GM12873 (cell line): ENCODE measurements around the gene PBX1.

Experiments used
- TF ChIP-seq, protein P1 (sequence below): IDR thresholded peaks from 2 replicates; pipeline ENCODE4 v1.5.1; 2012; ENCODE audit warnings: low read depth, mild to moderate bottlenecking, moderate library complexity, low read length, control low read depth; ENCODE audit not compliant: insufficient read depth; ENCODE audit errors: missing control alignments

PBX1 gene

DNA sequence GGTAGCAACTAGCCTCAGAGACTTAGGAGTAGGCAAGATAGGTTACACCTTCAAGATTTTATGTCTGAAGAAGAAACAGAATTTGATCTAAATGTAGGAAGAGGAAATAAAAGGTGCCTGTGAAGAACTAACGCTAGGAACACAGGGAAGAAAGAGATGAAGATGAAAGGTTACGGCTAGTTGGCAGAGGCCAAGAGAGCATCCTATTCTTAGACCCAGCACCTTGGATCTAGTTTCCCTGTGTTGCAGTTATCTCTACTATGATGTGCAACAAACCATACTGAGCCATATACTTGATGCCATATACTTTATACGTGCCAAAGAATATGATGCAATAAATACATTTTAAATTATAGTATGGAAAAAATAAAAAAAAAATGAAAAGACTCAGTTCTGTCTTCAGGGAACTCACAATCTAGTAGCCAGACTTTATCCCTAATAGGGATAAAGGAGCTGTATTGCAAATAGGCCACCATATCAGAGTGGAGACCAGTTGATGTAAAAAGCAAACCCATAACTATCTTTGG lies 181.1 kb downstream of the PBX1 start:
- TF ChIP-seq, protein P1, sequence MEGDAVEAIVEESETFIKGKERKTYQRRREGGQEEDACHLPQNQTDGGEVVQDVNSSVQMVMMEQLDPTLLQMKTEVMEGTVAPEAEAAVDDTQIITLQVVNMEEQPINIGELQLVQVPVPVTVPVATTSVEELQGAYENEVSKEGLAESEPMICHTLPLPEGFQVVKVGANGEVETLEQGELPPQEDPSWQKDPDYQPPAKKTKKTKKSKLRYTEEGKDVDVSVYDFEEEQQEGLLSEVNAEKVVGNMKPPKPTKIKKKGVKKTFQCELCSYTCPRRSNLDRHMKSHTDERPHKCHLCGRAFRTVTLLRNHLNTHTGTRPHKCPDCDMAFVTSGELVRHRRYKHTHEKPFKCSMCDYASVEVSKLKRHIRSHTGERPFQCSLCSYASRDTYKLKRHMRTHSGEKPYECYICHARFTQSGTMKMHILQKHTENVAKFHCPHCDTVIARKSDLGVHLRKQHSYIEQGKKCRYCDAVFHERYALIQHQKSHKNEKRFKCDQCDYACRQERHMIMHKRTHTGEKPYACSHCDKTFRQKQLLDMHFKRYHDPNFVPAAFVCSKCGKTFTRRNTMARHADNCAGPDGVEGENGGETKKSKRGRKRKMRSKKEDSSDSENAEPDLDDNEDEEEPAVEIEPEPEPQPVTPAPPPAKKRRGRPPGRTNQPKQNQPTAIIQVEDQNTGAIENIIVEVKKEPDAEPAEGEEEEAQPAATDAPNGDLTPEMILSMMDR = no peak

DNA sequence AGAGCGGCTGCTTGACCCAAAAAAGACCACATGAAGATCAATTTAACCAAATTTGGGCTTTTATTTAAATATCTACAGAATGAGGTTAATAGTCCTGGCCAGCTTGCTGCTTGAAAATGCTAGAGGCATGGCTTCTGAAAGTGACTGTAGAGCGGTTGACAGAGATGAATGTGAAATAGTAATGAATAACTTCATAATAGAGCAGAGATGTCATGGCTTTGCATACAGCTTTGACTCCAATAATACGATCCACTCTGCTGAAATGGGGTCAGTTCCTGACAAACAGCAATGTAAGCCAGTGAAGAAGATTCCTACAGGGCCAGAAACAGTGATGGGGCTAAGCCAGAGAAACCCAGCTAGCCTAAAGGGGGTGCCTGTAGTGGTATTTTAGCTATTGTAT lies 183.8 kb downstream of the PBX1 start:
- TF ChIP-seq, protein P1 = no peak

DNA sequence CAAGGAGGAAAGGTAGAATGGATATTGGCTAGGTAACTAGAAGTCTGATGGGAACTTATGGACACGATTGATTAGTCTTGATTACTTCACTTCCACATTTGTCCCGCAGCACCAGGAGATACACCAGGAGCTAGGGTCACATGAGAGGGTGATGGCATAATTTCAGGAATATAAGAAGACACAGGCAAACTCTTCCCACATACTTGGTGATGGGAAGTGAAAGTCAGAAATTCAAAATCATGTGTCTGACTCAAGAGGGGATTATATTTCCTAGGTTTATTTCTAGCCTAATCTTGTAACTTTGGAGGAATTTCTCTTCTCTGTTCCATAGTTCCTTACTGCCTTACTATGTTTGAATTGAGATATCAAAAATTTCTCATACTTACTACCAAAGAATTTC lies 185.0 kb downstream of the PBX1 start:
- TF ChIP-seq, protein P1 = no peak

DNA sequence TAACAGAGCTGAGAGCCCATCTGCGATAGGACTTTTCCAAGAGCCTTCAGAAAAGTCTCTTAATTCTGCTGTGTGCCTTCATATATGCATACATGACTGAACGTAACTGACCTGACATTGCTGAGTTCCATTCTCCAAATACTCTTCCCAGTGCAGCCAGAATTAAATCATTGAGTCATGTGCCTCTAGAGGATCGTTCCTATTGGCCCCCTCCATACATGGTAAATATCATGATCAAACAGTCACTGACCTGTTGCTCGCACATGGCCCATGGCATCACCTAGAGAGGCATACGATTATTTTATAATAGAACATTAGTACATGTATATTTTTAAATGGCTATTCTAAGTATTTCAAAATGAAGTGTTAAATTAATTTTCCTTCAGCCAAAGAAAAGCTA lies 186.8 kb downstream of the PBX1 start:
- TF ChIP-seq, protein P1 = no peak

DNA sequence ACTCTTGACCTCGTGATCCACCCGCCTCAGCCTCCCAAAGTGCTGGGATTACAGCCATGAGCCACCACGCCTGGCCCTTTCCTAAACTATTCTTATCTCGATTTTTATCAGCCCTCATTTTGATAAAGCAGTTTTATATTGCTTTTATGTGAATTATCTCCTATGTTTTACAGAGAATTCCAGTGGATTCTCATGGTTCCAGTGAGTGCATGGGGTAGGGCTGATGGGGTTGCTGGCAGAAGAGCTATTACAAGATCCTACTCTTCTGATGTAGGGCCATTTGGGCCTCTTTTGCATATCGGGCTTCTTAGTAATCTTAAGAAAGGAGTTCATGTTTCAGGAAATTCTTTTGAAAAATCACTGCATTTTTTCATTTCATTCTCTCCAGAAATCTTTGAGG lies 187.6 kb downstream of the PBX1 start:
- TF ChIP-seq, protein P1 = no peak

DNA sequence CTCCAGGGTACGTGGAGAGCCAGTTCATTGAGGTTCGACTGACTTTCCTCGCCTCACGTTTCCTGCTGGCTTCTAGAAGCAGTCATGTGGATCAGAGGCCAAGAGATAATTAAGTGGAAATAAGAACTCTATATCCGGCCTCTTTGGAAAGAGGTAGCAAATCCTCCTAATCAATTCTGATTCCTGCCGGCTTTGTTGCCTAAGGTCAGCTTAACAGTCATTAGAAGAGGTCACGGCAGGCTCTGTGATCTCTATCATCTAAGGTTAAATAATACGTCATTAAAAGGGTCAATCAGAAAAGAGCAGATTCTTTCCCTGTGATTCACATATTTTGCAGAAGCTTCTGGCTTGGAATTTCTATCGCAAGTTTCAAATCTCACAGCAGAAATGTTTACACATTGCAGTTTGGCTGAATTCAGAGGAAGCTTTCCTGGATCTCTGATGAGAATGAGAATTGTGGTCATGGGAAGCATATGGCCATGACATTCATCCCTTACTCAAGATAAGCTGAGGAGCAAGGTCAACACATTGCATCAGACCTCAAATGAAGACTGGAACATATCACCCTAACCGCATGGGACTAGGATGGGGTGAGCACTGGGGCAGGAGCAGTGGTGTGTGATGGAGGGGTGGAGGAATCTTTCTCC lies 189.4 kb downstream of the PBX1 start:
- TF ChIP-seq, protein P1 = no peak

DNA sequence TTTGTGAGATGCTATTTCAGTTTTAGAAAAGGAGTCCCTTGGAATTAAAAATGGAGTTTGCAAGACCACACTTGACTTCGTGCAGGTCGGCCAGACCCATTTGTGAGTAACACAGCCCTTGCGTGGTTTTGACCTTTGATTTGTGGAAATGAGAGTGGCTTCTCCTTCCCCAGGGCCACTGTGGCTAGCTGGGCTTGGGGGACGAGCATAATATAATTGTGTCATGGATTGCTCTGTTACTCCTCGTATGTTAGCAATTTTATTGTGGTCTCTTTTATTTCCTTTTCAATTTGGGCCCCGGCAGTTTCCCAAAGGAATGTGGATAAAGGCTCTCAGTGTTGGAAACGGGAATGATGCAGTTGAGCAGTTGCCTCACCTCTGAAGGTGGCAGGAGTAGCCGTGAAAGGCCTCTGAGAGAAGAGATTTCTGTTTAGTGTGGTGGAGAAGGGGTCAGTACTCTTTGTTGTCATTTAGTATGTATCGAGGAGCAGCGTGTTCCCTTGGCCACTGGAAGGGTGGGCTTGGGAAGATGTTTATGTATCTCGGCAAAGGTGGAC lies 194.6 kb downstream of the PBX1 start:
- TF ChIP-seq, protein P1 = no peak
